IMR-90 (cell line): ENCODE results near the gene FRAS1. TPM values are rescaled to one million over a fixed set of nuclear protein-coding genes. Genes with fewer than 3 reads are reported as not detected.

Source experiments
- ATAC-seq: fragments of 200-7000 bp; cut with Tn5 transposase; 2 replicates; pipeline ENCODE4 v1.9.1; 2020; ENCODE audit warnings: low read depth, mild to moderate bottlenecking, moderate library complexity
- BruUV-seq: library from RNA; stranded (reverse); fragments of 400-500 nt; replicated peaks from 2 replicates; lab custom pipeline; 2021; lab: Mats Ljungman, UMichigan
- CTCF ChIA-PET: fragments of 300-600 bp; formaldehyde crosslinking; extraction: SDS; loops from one replicate; lab custom pipeline; 2021; ENCODE audit warnings: antibody characterized with exemption; lab: Yijun Ruan, JAX
- POLR2A ChIA-PET: fragments of 300-600 bp; sonication (Branson Sonifier 250); formaldehyde crosslinking; loops from one replicate; lab custom pipeline; 2022; ENCODE audit warnings: antibody characterized with exemption; ENCODE audit not compliant: unreplicated experiment; lab: Charles Lee
- DNase-seq: peaks from one replicate; pipeline ENCODE4 v3.0.0; 2013
- H2AFZ ChIP-seq: replicated peaks from 2 replicates; pipeline ENCODE3; 2013; ENCODE audit warnings: low read length, mild to moderate bottlenecking; ENCODE audit not compliant: poor library complexity
- H2AK5ac ChIP-seq: 2 replicates; pipeline ENCODE4 v1.6.1; 2013; ENCODE audit warnings: low read depth, low read length, inconsistent platforms
- H2AK9ac ChIP-seq: replicated peaks from 2 replicates; pipeline ENCODE3; 2013; ENCODE audit warnings: mild to moderate bottlenecking, low read depth, low read length, moderate library complexity; ENCODE audit not compliant: poor library complexity
- H2BK120ac ChIP-seq: 2 replicates; pipeline ENCODE4 v1.6.1; 2013; ENCODE audit warnings: low read depth, low read length, inconsistent platforms
- H2BK15ac ChIP-seq: 3 replicates; pipeline ENCODE4 v1.6.1; 2013; ENCODE audit warnings: low read depth, low read length, inconsistent platforms
- H2BK20ac ChIP-seq: 2 replicates; pipeline ENCODE4 v1.6.1; 2013; ENCODE audit warnings: low read depth, mild to moderate bottlenecking, inconsistent platforms, low read length, moderate library complexity
- H2BK5ac ChIP-seq: 2 replicates; pipeline ENCODE4 v1.6.1; 2013; ENCODE audit warnings: mild to moderate bottlenecking, low read depth, low read length, inconsistent platforms; ENCODE audit not compliant: poor library complexity, severe bottlenecking
- H3K14ac ChIP-seq: replicated peaks from 2 replicates; pipeline ENCODE4 v1.6.1; 2013; ENCODE audit warnings: low read depth, low read length, inconsistent platforms
- H3K18ac ChIP-seq: 2 replicates; pipeline ENCODE4 v1.6.1; 2013; ENCODE audit warnings: low read depth, low read length, control low read depth
- H3K23ac ChIP-seq: 2 replicates; pipeline ENCODE4 v1.6.1; 2013; ENCODE audit warnings: low read depth, low read length, inconsistent platforms
- H3K27ac ChIP-seq: 2 replicates; pipeline ENCODE4 v1.5.1; 2013; ENCODE audit warnings: mild to moderate bottlenecking, control low read depth, low read length; ENCODE audit not compliant: insufficient read depth
- H3K27me3 ChIP-seq: 2 replicates; pipeline ENCODE4 v1.6.1; 2013; ENCODE audit warnings: low read length; ENCODE audit not compliant: control insufficient read depth, insufficient read depth
- H3K36me3 ChIP-seq: 2 replicates; pipeline ENCODE4 v1.6.1; 2013; ENCODE audit warnings: low read length, mixed read lengths; ENCODE audit not compliant: control insufficient read depth, insufficient read depth
- H3K4ac ChIP-seq: 2 replicates; pipeline ENCODE4 v1.6.1; 2013; ENCODE audit warnings: low read depth, low read length, inconsistent platforms
- H3K4me1 ChIP-seq: 2 replicates; pipeline ENCODE4 v1.6.1; 2013; ENCODE audit warnings: low read length, mixed read lengths; ENCODE audit not compliant: control insufficient read depth, insufficient read depth
- H3K4me2 ChIP-seq: 2 replicates; pipeline ENCODE4 v1.6.1; 2013; ENCODE audit warnings: low read depth, mild to moderate bottlenecking, control low read depth, low read length, moderate library complexity
- H3K4me3 ChIP-seq: 2 replicates; pipeline ENCODE4 v1.5.1; 2013; ENCODE audit warnings: low read depth, mild to moderate bottlenecking, control low read depth, low read length, moderate library complexity; ENCODE audit not compliant: insufficient read depth
- H3K56ac ChIP-seq: 2 replicates; pipeline ENCODE4 v1.6.1; 2013; ENCODE audit warnings: low read length, inconsistent platforms; ENCODE audit not compliant: insufficient read depth; ENCODE audit errors: extremely low read depth
- H3K79me1 ChIP-seq, 2 experiments: 2 replicates each; pipeline ENCODE4 v1.6.1; 2013; ENCODE audit warnings: low read length in 2 of 2, inconsistent platforms in 1 of 2, low read depth in 1 of 2
- H3K9ac ChIP-seq: 2 replicates; pipeline ENCODE4 v1.6.1; 2013; ENCODE audit warnings: low read depth, low read length, control low read depth
- H3K9me1 ChIP-seq: 2 replicates; pipeline ENCODE4 v1.6.1; 2013; ENCODE audit warnings: low read length, inconsistent platforms; ENCODE audit not compliant: insufficient read depth
- H3K9me3 ChIP-seq: 2 replicates; pipeline ENCODE4 v1.6.1; 2013; ENCODE audit warnings: low read length; ENCODE audit not compliant: control insufficient read depth, insufficient read depth
- H4K20me1 ChIP-seq: 2 replicates; pipeline ENCODE4 v1.6.1; 2013; ENCODE audit warnings: low read length, inconsistent platforms; ENCODE audit not compliant: insufficient read depth
- H4K5ac ChIP-seq: 2 replicates; pipeline ENCODE4 v1.6.1; 2013; ENCODE audit warnings: mild to moderate bottlenecking, low read depth, low read length, control low read depth
- H4K8ac ChIP-seq, 2 experiments: 2 replicates each; pipeline ENCODE4 v1.6.1; 2013; ENCODE audit warnings: low read depth in 2 of 2, low read length in 2 of 2, control low read depth in 1 of 2, inconsistent platforms in 1 of 2
- H4K91ac ChIP-seq: 2 replicates; pipeline ENCODE4 v1.6.1; 2013; ENCODE audit warnings: low read depth, low read length, inconsistent platforms; ENCODE audit not compliant: insufficient read depth
- BHLHE40 ChIP-seq: fragments of 150-350 bp; IDR thresholded peaks from 2 replicates; pipeline ENCODE4 v1.6.1; 2016; ENCODE audit warnings: mild to moderate bottlenecking, low read depth, low read length
- CEBPB ChIP-seq: IDR thresholded peaks from 2 replicates; pipeline ENCODE4 v1.6.1; 2012; ENCODE audit warnings: low read depth, low read length, improper control_type of control experiment
- CHD1 ChIP-seq: IDR thresholded peaks from 2 replicates; pipeline ENCODE4 v1.6.1; 2012; ENCODE audit warnings: low read depth, low read length, improper control_type of control experiment
- CTCF ChIP-seq: conservative IDR thresholded peaks from 2 replicates; pipeline ENCODE4 v1.5.1; 2012; ENCODE audit warnings: mild to moderate bottlenecking, low read depth, low read length, improper control_type of control experiment
- ELK1 ChIP-seq: fragments of 150-350 bp; IDR thresholded peaks from 2 replicates; pipeline ENCODE4 v1.6.1; 2016; ENCODE audit warnings: low read depth, mild to moderate bottlenecking, low read length, moderate library complexity, borderline replicate concordance
- FOS ChIP-seq: fragments of 150-350 bp; IDR thresholded peaks from 2 replicates; pipeline ENCODE4 v1.6.1; 2016; ENCODE audit warnings: low read depth, low read length
- MAFK ChIP-seq: IDR thresholded peaks from 2 replicates; pipeline ENCODE4 v1.6.1; 2012; ENCODE audit warnings: low read depth, low read length, improper control_type of control experiment
- MAZ ChIP-seq: IDR thresholded peaks from 2 replicates; pipeline ENCODE4 v1.6.1; 2012; ENCODE audit warnings: low read depth, mild to moderate bottlenecking, low read length, improper control_type of control experiment, moderate library complexity, borderline replicate concordance
- MXI1 ChIP-seq: IDR thresholded peaks from 2 replicates; pipeline ENCODE4 v1.6.1; 2012; ENCODE audit warnings: low read depth, mild to moderate bottlenecking, low read length, moderate library complexity, borderline replicate concordance
- NFE2L2 ChIP-seq: fragments of 150-350 bp; IDR thresholded peaks from 2 replicates; pipeline ENCODE4 v1.6.1; 2016; ENCODE audit warnings: low read depth, mild to moderate bottlenecking, low read length
- POLR2A ChIP-seq: IDR thresholded peaks from 2 replicates; pipeline ENCODE4 v1.6.1; 2012; ENCODE audit warnings: mild to moderate bottlenecking, low read depth, low read length
- RAD21 ChIP-seq: IDR thresholded peaks from 2 replicates; pipeline ENCODE4 v1.6.1; 2012; ENCODE audit warnings: low read length, improper control_type of control experiment
- RCOR1 ChIP-seq: IDR thresholded peaks from 2 replicates; pipeline ENCODE4 v1.6.1; 2012; ENCODE audit warnings: mild to moderate bottlenecking, low read length, improper control_type of control experiment; ENCODE audit not compliant: insufficient replicate concordance
- RFX5 ChIP-seq: IDR thresholded peaks from 2 replicates; pipeline ENCODE4 v1.8.0; 2012; ENCODE audit warnings: low read depth, mild to moderate bottlenecking, low read length, moderate library complexity
- SMC3 ChIP-seq: fragments of 150-350 bp; IDR thresholded peaks from 2 replicates; pipeline ENCODE4 v1.6.1; 2016; ENCODE audit warnings: low read depth, mild to moderate bottlenecking, antibody characterized with exemption, low read length, moderate library complexity
- USF2 ChIP-seq: fragments of 150-350 bp; IDR thresholded peaks from 2 replicates; pipeline ENCODE4 v1.6.1; 2017; ENCODE audit warnings: mild to moderate bottlenecking, antibody characterized with exemption, low read length, low read depth
- WGBS, 2 experiments: methylation state at CpG; one replicate each; pipeline versions ENCODE4 v1.1.5 to v1.1.7; 2013; ENCODE audit warnings: missing lambda C conversion rate in 2 of 2; ENCODE audit not compliant: insufficient read length in 1 of 2; ENCODE audit errors: extremely low coverage in 2 of 2; 5-methylcytosine and 5-hydroxymethylcytosine counted together
- dilution Hi-C: fragments of 300-500 bp; cut with HindIII; formaldehyde crosslinking; loops from one replicate; pipeline ENCODE4 v1.14.3; 2018; ENCODE audit warnings: low sequenced_read_pairs; ENCODE audit not compliant: unreplicated experiment
- in situ Hi-C: fragments of 300-500 bp; cut with MboI; formaldehyde crosslinking; loops from 3 replicates; pipeline ENCODE4 v1.14.3; 2019; ENCODE audit warnings: low sequenced_read_pairs, inconsistent platforms, mixed read lengths
- intact Hi-C: fragments of 100-400 bp; cut with micrococcal nuclease; formaldehyde crosslinking; loops from 2 replicates; pipeline ENCODE4 v1.10.0; 2022
- polyA plus RNA-seq, 3 experiments: library from polyadenylated mRNA; depleted of rRNA; stranded (reverse); fragments of >200 nt; gene quantifications; 2 replicates each; pipeline ENCODE4 v1.2.3, GENCODE V29; 2012; ENCODE audit warnings: low replicate concordance in 1 of 3
- total RNA-seq: library from RNA; depleted of rRNA; stranded (reverse); fragments of >200 nt; gene quantifications from 2 replicates; pipeline ENCODE4 v1.2.3, GENCODE V29; 2012

The FRAS1 gene
- total and polyA plus RNA-seq, 2 of the 4 experiments (the other 2 are of a cell fraction): under 0.01 to 0.03 TPM

- Histone ChIP-seq H2BK15ac (no peak overlapping the region), H3K4me1 (no peaks in the 10 kb centered on the region), H3K14ac (no peak overlapping the region), H2AK9ac (no peak overlapping the region), H3K27ac (no peak overlapping the region), H3K79me1 (no peaks in the 10 kb centered on the region), H2AK5ac (no peak overlapping the region), H3K9me3 (no peaks in the 10 kb centered on the region), H3K56ac (no peak overlapping the region), H3K9me1 (no peaks in the 10 kb centered on the region), H2BK5ac (no peak overlapping the region), H3K23ac (no peak overlapping the region), H3K27me3 (no peaks in the 10 kb centered on the region), H4K91ac (no peak overlapping the region), H2BK120ac (no peak overlapping the region), H2BK20ac (no peak overlapping the region), H3K18ac (no peak overlapping the region), H3K9ac (no peak overlapping the region), H3K4me2 (no peak overlapping the region), H3K4ac (no peak overlapping the region), H4K20me1 (no peaks in the 10 kb centered on the region), H4K8ac (no peak overlapping the region), H2AFZ (no peak overlapping the region), H3K4me3 (no peak overlapping the region), H3K36me3 (no peaks in the 10 kb centered on the region), H4K5ac (no peak overlapping the region)
- BruUV-seq: no TSS peak
- intact Hi-C loops (no loop called here), dilution Hi-C loops (no loop called here), in situ Hi-C loops (no loop called here)
- no peak for TF ChIP-seq MAFK
- TF ChIP-seq NFE2L2: no peak
- TF ChIP-seq RFX5: no peak
- no peak for TF ChIP-seq ELK1
- TF ChIP-seq RCOR1: no peak
- no peak for TF ChIP-seq MAZ
- TF ChIP-seq SMC3: no peak
- no peak for TF ChIP-seq RAD21
- no peak for TF ChIP-seq FOS
- no peak for TF ChIP-seq USF2
- no peak for TF ChIP-seq POLR2A
- no peak for TF ChIP-seq CEBPB
- TF ChIP-seq MXI1: no peak
- TF ChIP-seq CHD1: no peak
- TF ChIP-seq BHLHE40: no peak
- TF ChIP-seq CTCF: no peak
- ChIA-PET POLR2A (no interaction called here), CTCF (interaction anchor here (0.6 kb wide), 3 partner anchors 14 to 532 kb away, joined by 3 to 4 read pairs (median 3); no protein-coding TSS in a partner anchor)
- no peak for ATAC-seq
- no peak for DNase-seq
- WGBS, 2 experiments: no CpG with 5 or more reads among the region's 1 CpG
Observed at GRCh38 chr4:78167510-78167909, 110.4 kb downstream of the FRAS1 start.
